Muscle layer of duodenum (tissue), 2 donors: ENCODE data around the gene DNAJC9.

Experiments used
- H3K27ac ChIP-seq: one replicate; pipeline ENCODE4 v1.7.0; 2013; ENCODE audit warnings: mild to moderate bottlenecking, low read length
- H3K27me3 ChIP-seq: one replicate; pipeline ENCODE4 v1.7.0; 2013; ENCODE audit warnings: low read depth, mild to moderate bottlenecking, control low read depth, low read length
- H3K36me3 ChIP-seq, 2 donors: one replicate each; pipeline ENCODE4 v1.7.0; 2013; ENCODE audit warnings: low read length in 2 of 2, control low read depth in 1 of 2, mild to moderate bottlenecking in 1 of 2; ENCODE audit not compliant: insufficient read depth in 2 of 2, control insufficient read depth in 1 of 2
- H3K4me1 ChIP-seq, 2 donors: one replicate each; pipeline ENCODE4 v1.7.0; 2013; ENCODE audit warnings: low read length in 2 of 2, mild to moderate bottlenecking in 2 of 2, control low read depth in 1 of 2, moderate library complexity in 1 of 2; ENCODE audit not compliant: insufficient read depth in 2 of 2, control insufficient read depth in 1 of 2
- H3K4me3 ChIP-seq, 2 donors: one replicate each; pipeline ENCODE4 v1.7.0; 2013; ENCODE audit warnings: low read length in 2 of 2, low read depth in 1 of 2, mild to moderate bottlenecking in 1 of 2
- H3K9me3 ChIP-seq, 2 donors: one replicate each; pipeline ENCODE4 v1.7.0; 2013; ENCODE audit warnings: low read length in 2 of 2, control low read depth in 1 of 2, mild to moderate bottlenecking in 1 of 2; ENCODE audit not compliant: control insufficient read depth in 1 of 2
- donor health status: healthy.

The DNAJC9 gene

GRCh38 chr10:73234695-73235094, 12.4 kb downstream of the DNAJC9 start:
- Histone ChIP-seq H3K4me1 (no peaks in the 10 kb centered on the region), H3K4me3 (no peak overlapping the region), H3K27ac (no peak overlapping the region), H3K27me3 (no peaks in the 10 kb centered on the region), H3K36me3 (peaks cover 44% of the 10 kb centered on the region in 2 donors), H3K9me3 (no peaks in the 10 kb centered on the region)

GRCh38 chr10:73233883-73234282, 13.2 kb downstream of the DNAJC9 start:
- H3K9me3 ChIP-seq: no peaks in the 10 kb centered on the region
- no peaks in the 10 kb centered on the region for H3K27me3 ChIP-seq
- H3K36me3 ChIP-seq: peaks cover 36 to 38% of the 10 kb centered on the region in 2 donors
- no peak overlapping the region for H3K27ac ChIP-seq
- no peak overlapping the region for H3K4me3 ChIP-seq
- H3K4me1 ChIP-seq: no peaks in the 10 kb centered on the region

- no peaks in the 10 kb centered on the region for H3K9me3 ChIP-seq
- peaks cover 32 to 33% of the 10 kb centered on the region in 2 donors for H3K36me3 ChIP-seq
- no peaks in the 10 kb centered on the region for H3K4me1 ChIP-seq
- no peak overlapping the region for H3K27ac ChIP-seq
- H3K27me3 ChIP-seq: no peaks in the 10 kb centered on the region
- no peak overlapping the region for H3K4me3 ChIP-seq
Observed at GRCh38 chr10:73232887-73233286, 14.2 kb downstream of the DNAJC9 start.

- no peaks in the 10 kb centered on the region for H3K27me3 ChIP-seq
- H3K27ac ChIP-seq: no peak overlapping the region
- no peak overlapping the region for H3K4me3 ChIP-seq
- H3K4me1 ChIP-seq: no peaks in the 10 kb centered on the region
- no peaks in the 10 kb centered on the region for H3K9me3 ChIP-seq
- peaks cover 18 to 19% of the 10 kb centered on the region in 2 donors for H3K36me3 ChIP-seq
Observed at GRCh38 chr10:73229567-73229966, 17.5 kb downstream of the DNAJC9 start.

GRCh38 chr10:73228247-73228646, 18.8 kb downstream of the DNAJC9 start:
- Histone ChIP-seq H3K27me3 (no peaks in the 10 kb centered on the region), H3K36me3 (peaks cover 7 to 9% of the 10 kb centered on the region in 2 donors), H3K4me1 (no peaks in the 10 kb centered on the region), H3K4me3 (no peak overlapping the region), H3K27ac (no peak overlapping the region), H3K9me3 (no peaks in the 10 kb centered on the region)

GRCh38 chr10:73226663-73227062, 20.4 kb downstream of the DNAJC9 start:
- Histone ChIP-seq H3K4me3 (no peak overlapping the region), H3K9me3 (no peaks in the 10 kb centered on the region), H3K27ac (no peak overlapping the region), H3K36me3 (peaks cover 6 to 9% of the 10 kb centered on the region in 2 donors), H3K27me3 (no peaks in the 10 kb centered on the region), H3K4me1 (no peaks in the 10 kb centered on the region)

GRCh38 chr10:73225518-73225917, 21.5 kb downstream of the DNAJC9 start:
- H3K9me3 ChIP-seq: no peaks in the 10 kb centered on the region
- H3K36me3 ChIP-seq: peaks cover 0 to 4% of the 10 kb centered on the region in 2 donors
- no peak overlapping the region for H3K4me3 ChIP-seq
- no peaks in the 10 kb centered on the region for H3K4me1 ChIP-seq
- no peak overlapping the region for H3K27ac ChIP-seq
- H3K27me3 ChIP-seq: no peaks in the 10 kb centered on the region

- Histone ChIP-seq H3K4me3 (no peak overlapping the region), H3K36me3 (peaks cover 15 to 22% of the 10 kb centered on the region in 2 donors), H3K27ac (no peak overlapping the region), H3K27me3 (no peaks in the 10 kb centered on the region), H3K4me1 (no peaks in the 10 kb centered on the region), H3K9me3 (no peaks in the 10 kb centered on the region)
Observed at GRCh38 chr10:73220989-73221388, 26.1 kb downstream of the DNAJC9 start.

- Histone ChIP-seq H3K9me3 (no peaks in the 10 kb centered on the region), H3K4me1 (no peaks in the 10 kb centered on the region), H3K27me3 (no peaks in the 10 kb centered on the region), H3K4me3 (no peak overlapping the region), H3K36me3 (peaks cover 15 to 22% of the 10 kb centered on the region in 2 donors), H3K27ac (no peak overlapping the region)
Observed at GRCh38 chr10:73219384-73219783, 27.7 kb downstream of the DNAJC9 start.

- Histone ChIP-seq H3K4me3 (no peak overlapping the region), H3K4me1 (no peaks in the 10 kb centered on the region), H3K9me3 (no peaks in the 10 kb centered on the region), H3K36me3 (peaks cover 15 to 22% of the 10 kb centered on the region in 2 donors), H3K27me3 (no peaks in the 10 kb centered on the region), H3K27ac (no peak overlapping the region)
Observed at GRCh38 chr10:73218431-73219191, 28.4 kb downstream of the DNAJC9 start.

GRCh38 chr10:73217628-73218027, 29.4 kb downstream of the DNAJC9 start:
- Histone ChIP-seq H3K4me1 (no peaks in the 10 kb centered on the region), H3K27ac (no peak overlapping the region), H3K4me3 (no peak overlapping the region), H3K27me3 (no peaks in the 10 kb centered on the region), H3K9me3 (no peaks in the 10 kb centered on the region), H3K36me3 (peaks cover 15 to 22% of the 10 kb centered on the region in 2 donors)

GRCh38 chr10:73215749-73216148, 31.3 kb downstream of the DNAJC9 start:
- H3K27me3 ChIP-seq: no peaks in the 10 kb centered on the region
- H3K27ac ChIP-seq: no peak overlapping the region
- H3K36me3 ChIP-seq: peaks cover 20 to 28% of the 10 kb centered on the region in 2 donors
- H3K4me3 ChIP-seq: no peak overlapping the region
- no peaks in the 10 kb centered on the region for H3K4me1 ChIP-seq
- no peaks in the 10 kb centered on the region for H3K9me3 ChIP-seq
